Measurements from ENCODE around the gene CACNA1B. TPM values are rescaled to one million over a fixed set of nuclear protein-coding genes. Genes with fewer than 3 reads are reported as not detected.

CACNA1B gene
- total RNA-seq, 1 donor from 2014 or later: 0.84 TPM

- no peak for TF ChIP-seq CTCF (IDR thresholded peaks at IDR 0.05; ENCODE audit: insufficient read depth, low read length, poor library complexity, severe bottlenecking)
- Histone ChIP-seq H3K36me3 (ENCODE audit: control insufficient read depth, insufficient read depth, low read length) (no peaks in the 10 kb centered on the region), H3K27me3 (ENCODE audit: control insufficient read depth, insufficient read depth, low read length) (no peaks in the 10 kb centered on the region), H3K4me3 (ENCODE audit: low read depth, low read length) (no peak overlapping the region)
- no peak for DNase-seq (ENCODE audit: low read depth)
These were observed 126.1 kb downstream of the CACNA1B start for GRCh38 chr9:138003485-138004190.

GRCh38 chr9:138006576-138007233 is 129.1 kb downstream of the CACNA1B start:
- TF ChIP-seq CTCF (IDR thresholded peaks at IDR 0.05; ENCODE audit: insufficient read depth, low read length, poor library complexity, severe bottlenecking): no peak

GRCh38 chr9:138007566-138007917 is 130.0 kb downstream of the CACNA1B start:
- Histone ChIP-seq H3K36me3 (ENCODE audit: control insufficient read depth, insufficient read depth, low read length) (no peaks in the 10 kb centered on the region), H3K27me3 (ENCODE audit: control insufficient read depth, insufficient read depth, low read length) (peaks cover 3% of the 10 kb centered on the region), H3K4me3 (ENCODE audit: low read depth, low read length) (no peak overlapping the region)
- DNase-seq (ENCODE audit: low read depth): no peak
- TF ChIP-seq CTCF (IDR thresholded peaks at IDR 0.05; ENCODE audit: insufficient read depth, low read length, poor library complexity, severe bottlenecking): no peak

More at GRCh38 chr9:138006576-138007233, 129.1 kb downstream of the CACNA1B start:
- DNase-seq (ENCODE audit: low read depth): no peak
- no peaks in the 10 kb centered on the region for H3K36me3 ChIP-seq (ENCODE audit: control insufficient read depth, insufficient read depth, low read length)
- H3K27me3 ChIP-seq (ENCODE audit: control insufficient read depth, insufficient read depth, low read length): peaks cover 3% of the 10 kb centered on the region
- no peak overlapping the region for H3K4me3 ChIP-seq (ENCODE audit: low read depth, low read length)

GRCh38 chr9:138007918-138008841 is 130.6 kb downstream of the CACNA1B start:
- no peak for DNase-seq (ENCODE audit: low read depth)
- H3K36me3 ChIP-seq (ENCODE audit: control insufficient read depth, insufficient read depth, low read length): no peaks in the 10 kb centered on the region
- peaks cover 3% of the 10 kb centered on the region for H3K27me3 ChIP-seq (ENCODE audit: control insufficient read depth, insufficient read depth, low read length)
- no peak for TF ChIP-seq CTCF (IDR thresholded peaks at IDR 0.05; ENCODE audit: insufficient read depth, low read length, poor library complexity, severe bottlenecking)
- no peak overlapping the region for H3K4me3 ChIP-seq (ENCODE audit: low read depth, low read length)

- peaks cover 3% of the 10 kb centered on the region for H3K27me3 ChIP-seq (ENCODE audit: control insufficient read depth, insufficient read depth, low read length)
- no peaks in the 10 kb centered on the region for H3K36me3 ChIP-seq (ENCODE audit: control insufficient read depth, insufficient read depth, low read length)
- no peak for TF ChIP-seq CTCF (IDR thresholded peaks at IDR 0.05; ENCODE audit: insufficient read depth, low read length, poor library complexity, severe bottlenecking)
- no peak overlapping the region for H3K4me3 ChIP-seq (ENCODE audit: low read depth, low read length)
- DNase-seq (ENCODE audit: low read depth): no peak
These were observed 131.6 kb downstream of the CACNA1B start for GRCh38 chr9:138009016-138009802.
